Stimulated activated CD8-positive, alpha-beta memory T cell treated with anti-CD3 and anti-CD28 coated beads, Interleukin-15, amount 100 ng/mL, for 24 hours (primary cell): ENCODE measurements around the gene HOXD1.
A peak's percentile ranks its signal among the peaks of the same experiment; 100 is the strongest.

ENCODE experiments used
- DNase-seq: peaks from one replicate; pipeline ENCODE4 v3.0.0-alpha.2; 2020; ENCODE audit warnings: low read depth

Gene HOXD1

GRCh38 chr2:176187899-176188773 is at the start of gene HOXD1:
Gene HOXD1, plus strand, starts transcription at chr2:176188668. Its CDS starts 134 bp downstream, at chr2:176188802.
- no peak for DNase-seq

- DNase-seq = no peak
Observed at GRCh38 chr2:176138923-176139660, 49.4 kb upstream of the HOXD1 start.

GRCh38 chr2:176139661-176140512 is 48.6 kb upstream of the HOXD1 start:
- no peak for DNase-seq

GRCh38 chr2:176140513-176141317 is 47.8 kb upstream of the HOXD1 start:
- DNase-seq = peak; percentile 48

GRCh38 chr2:176142281-176142680 is 46.2 kb upstream of the HOXD1 start:
- DNase-seq = no peak

GRCh38 chr2:176145085-176145969 is 43.1 kb upstream of the HOXD1 start:
- no peak for DNase-seq

- no peak for DNase-seq
Observed at GRCh38 chr2:176146101-176146500, 42.4 kb upstream of the HOXD1 start.

GRCh38 chr2:176146645-176147044 is 41.8 kb upstream of the HOXD1 start:
- DNase-seq = no peak

GRCh38 chr2:176147210-176147799 is 41.2 kb upstream of the HOXD1 start:
- no peak for DNase-seq

GRCh38 chr2:176147800-176148496 is 40.5 kb upstream of the HOXD1 start:
- DNase-seq = no peak

GRCh38 chr2:176148751-176149421 is 39.6 kb upstream of the HOXD1 start:
- no peak for DNase-seq

- no peak for DNase-seq
Observed at GRCh38 chr2:176149481-176149938, 39.0 kb upstream of the HOXD1 start.

- DNase-seq = no peak
Observed at GRCh38 chr2:176149939-176150583, 38.4 kb upstream of the HOXD1 start.

GRCh38 chr2:176150584-176151441 is 37.7 kb upstream of the HOXD1 start:
- DNase-seq = no peak

- DNase-seq = no peak
Observed at GRCh38 chr2:176151442-176152287, 36.8 kb upstream of the HOXD1 start, which contains the start of gene HOXD4. Gene HOXD4, plus strand, starts transcription at chr2:176151550. Its CDS starts 84 bp downstream, at chr2:176151634.
